ENCODE data around the gene SLC6A19.

The SLC6A19 gene

GRCh38 chr5:1211701-1212100 lies 10.3 kb downstream of the SLC6A19 start:
- DNase-seq: no peak

DNA sequence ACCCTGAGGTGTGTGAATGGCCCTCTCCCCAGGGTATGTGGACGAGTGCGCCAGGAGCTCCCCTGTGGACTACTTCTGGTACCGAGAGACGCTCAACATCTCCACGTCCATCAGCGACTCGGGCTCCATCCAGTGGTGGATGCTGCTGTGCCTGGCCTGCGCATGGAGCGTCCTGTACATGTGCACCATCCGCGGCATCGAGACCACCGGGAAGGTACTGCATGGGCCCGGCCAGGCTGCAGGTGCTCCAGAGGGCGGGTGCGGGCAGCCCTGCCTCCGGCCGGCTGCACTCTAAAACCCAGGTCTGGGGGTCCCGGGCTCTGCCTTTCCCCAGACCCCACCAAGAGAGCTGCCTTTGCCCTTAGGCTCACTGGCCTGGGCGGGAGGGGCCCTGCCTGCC lies 10.9 kb downstream of the SLC6A19 start:
- DNase-seq: no peak

- DNase-seq: no peak
Measured at GRCh38 chr5:1212881-1213280, 11.5 kb downstream of the SLC6A19 start.

- DNase-seq: no peak
Measured at GRCh38 chr5:1213508-1214162, 12.2 kb downstream of the SLC6A19 start.

DNA sequence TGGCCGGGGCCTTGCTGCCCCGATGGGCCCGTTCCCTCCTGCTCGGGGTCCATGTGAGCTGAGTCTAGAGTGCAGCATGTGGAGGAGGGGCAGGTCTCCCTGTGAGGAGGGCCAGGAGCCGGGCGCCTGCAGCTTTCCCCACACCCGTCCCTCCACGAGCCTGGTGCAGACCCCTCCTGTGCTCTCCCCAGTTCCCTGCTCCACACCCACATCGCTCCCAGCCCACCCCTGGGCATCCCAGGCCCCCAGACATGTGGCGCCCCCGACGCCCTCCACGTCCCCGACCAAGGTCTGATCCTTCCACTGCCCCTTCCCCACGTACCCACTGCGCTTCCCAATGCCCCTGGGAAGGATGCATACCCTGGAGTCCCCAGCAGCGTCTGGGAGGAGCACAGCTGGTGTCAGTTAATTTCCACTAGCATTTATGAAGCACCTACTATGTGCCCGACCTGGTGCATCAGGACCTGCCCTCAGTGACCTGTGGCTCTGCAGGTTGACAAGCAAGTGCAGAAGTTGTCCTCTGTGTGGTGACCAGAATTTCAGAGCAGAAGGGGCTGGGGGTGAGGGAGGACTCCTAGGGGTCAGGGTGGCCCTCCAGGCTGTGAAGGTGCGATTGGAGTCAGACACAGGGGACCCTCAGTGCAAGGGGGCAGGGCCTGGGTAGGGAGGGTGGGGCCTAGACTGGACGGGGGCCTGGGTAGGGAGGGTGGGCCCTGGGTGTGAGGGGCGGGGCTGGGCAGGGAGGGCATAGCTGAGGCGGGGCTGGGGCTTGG lies 13.0 kb downstream of the SLC6A19 start:
- DNase-seq: no peak

DNA sequence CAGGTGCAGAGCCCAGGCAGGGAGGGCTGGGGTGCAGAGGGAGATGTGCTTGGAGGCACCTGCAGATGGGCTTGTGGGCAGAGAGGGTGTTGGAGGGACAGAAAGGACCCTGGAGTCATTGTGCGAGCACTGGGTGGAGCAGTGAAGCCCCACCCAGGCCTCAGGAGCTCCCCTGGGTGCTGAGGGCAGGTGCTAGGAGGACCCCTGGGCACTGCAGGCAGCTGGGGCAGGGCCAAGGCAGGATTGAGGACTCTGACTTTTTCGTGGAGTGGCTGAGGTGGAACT lies 13.5 kb downstream of the SLC6A19 start:
- DNase-seq: no peak

DNA sequence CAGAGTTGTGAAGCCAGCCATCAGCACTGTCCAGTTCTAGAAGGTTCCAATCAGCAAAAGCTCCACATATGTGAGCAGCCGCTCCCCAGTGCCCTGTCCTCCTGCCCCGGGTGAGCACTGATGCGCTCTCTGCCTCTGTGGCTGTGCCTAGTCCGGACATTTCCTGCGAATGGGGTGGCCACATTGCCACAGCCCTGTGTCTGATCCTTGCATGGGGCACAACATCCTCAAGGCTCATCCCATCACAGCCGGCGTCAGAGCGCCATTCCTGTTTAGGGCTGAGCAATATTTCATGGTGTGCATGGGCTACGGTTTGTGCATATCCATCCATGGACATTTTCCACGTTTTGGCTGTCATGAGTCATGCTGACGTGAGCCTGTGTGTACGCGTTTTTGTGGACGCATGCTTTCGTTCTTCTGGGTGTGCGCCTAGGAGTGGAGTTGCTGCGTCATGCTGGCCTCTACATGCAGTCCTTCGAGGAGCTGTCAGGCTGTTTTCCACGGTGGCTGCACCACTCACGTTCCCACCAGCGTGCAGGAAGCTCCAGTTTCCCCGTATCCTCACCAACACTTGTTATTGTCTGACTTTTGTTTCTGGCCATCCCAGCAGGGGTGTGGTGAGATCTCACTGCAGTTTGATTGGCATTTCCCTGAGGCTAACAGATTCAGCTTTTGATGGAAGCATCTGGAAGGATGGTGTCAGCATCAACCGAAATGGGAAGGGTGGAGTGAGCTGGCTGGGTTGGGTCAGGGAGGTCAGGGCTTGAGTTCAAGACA lies 14.1 kb downstream of the SLC6A19 start:
- DNase-seq: no peak

DNA sequence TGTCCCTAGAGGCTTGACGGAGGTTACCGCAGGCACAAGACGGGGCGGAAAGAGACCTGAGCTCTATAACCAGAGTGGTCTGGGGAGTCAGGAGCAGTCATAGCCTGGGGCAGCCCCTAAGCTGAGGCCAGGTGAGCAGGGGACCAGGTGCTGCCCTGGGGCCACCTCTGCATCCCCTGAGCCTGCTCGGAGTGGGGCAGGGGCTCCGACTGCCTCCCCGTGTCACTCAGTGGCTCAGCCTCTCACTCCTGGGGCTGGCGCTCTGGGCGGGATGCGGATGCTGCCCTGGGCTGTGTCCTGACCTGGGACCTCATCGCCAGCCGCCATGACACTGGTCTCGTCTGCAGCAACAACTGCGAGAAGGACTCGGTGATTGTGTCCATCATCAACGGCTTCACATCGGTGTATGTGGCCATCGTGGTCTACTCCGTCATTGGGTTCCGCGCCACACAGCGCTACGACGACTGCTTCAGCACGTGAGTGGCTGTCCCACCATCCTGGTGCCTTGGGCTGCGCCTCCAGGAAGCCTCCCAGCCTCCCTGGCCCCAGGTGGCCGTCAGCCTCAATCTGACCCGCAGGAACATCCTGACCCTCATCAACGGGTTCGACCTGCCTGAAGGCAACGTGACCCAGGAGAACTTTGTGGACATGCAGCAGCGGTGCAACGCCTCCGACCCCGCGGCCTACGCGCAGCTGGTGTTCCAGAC lies 15.0 kb downstream of the SLC6A19 start:
- DNase-seq: no peak

GRCh38 chr5:1216918-1217295 lies 15.5 kb downstream of the SLC6A19 start:
- DNase-seq: no peak

GRCh38 chr5:1217596-1218206 lies 16.3 kb downstream of the SLC6A19 start:
- no peak for DNase-seq

DNA sequence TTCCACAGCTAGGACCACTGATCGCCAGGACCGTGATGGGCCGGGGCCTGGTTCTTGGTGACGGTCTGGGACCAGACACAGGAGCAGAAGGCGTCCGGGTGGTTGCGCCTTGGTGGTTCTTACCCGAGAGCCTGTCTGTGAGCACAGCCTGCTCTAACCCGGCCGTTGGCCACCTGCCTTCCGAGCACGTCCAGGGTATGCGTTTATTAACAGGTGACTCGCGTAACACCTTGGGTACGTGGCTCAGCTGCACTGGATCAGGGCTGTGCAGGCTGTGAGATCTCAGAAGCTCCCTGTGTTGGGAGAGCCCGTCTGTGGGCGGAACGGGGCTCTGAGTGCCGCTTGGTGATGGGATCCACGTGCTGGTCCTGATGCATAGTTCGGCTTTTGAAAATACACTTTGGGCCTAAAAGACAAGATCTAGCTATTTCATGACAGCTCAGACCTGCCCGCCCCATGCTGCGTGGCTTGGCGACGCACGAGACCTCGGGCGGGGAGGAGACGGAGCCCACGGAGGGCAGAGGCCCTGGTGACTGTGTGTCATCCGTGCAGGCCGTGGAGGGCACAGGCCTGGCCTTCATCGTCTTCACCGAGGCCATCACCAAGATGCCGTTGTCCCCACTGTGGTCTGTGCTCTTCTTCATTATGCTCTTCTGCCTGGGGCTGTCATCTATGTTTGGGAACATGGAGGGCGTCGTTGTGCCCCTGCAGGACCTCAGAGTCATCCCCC lies 17.1 kb downstream of the SLC6A19 start:
- DNase-seq: no peak

GRCh38 chr5:1219098-1219767 lies 17.8 kb downstream of the SLC6A19 start:
- no peak for DNase-seq

DNA sequence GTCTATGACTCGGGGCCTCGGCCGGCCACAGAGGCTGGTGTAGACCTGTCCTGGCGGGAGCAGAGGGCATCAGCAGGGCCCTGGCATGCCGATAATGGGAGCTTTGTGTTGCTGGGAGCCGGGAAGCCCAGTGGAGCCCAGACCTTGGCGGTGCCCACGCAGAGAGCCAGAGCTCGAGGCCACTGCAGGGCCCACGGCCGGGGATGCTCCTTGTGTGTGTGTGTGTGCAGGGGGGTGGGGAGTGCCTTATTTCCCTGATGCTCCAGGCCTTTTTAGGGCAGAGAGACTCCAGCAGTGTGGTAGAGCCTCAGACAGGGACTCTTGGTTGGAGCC lies 18.3 kb downstream of the SLC6A19 start:
- DNase-seq: no peak

DNA sequence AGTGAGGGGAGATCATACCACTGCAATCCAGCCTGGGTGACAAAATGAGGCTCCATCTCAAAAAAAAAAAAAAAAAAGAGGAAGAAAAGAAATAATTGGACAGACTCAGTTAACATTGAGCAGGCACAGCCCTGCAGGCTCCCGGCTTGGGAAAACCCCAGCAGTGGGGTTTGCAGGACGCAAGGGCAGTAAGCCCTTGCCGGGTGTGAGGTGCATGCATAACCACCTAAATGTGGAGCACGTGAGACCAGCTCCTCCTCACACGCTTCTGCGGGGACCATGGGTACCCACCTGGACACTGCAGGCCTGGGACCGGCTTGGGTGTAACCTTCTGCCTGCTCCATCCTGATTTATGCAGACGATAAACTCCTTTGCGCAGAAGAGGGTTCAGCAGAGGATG lies 19.0 kb downstream of the SLC6A19 start:
- no peak for DNase-seq

DNA sequence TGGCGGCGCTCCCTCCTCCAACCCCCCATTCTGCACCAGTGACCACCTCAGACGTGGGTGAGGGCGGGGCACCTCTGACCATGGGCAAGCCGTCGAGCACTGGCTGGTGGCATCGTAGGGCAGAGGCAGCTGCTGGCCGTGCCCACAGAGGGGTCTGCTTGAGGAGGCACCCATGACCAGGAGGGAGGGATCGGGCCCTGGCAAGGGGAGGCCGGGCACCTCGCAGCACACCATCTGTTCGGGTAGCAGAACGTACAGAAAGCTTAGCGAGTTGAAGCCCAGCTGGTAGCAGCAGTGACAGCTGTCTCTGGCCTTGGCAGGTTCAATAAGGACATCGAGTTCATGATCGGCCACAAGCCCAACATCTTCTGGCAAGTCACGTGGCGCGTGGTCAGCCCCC lies 19.4 kb downstream of the SLC6A19 start:
- no peak for DNase-seq

DNA sequence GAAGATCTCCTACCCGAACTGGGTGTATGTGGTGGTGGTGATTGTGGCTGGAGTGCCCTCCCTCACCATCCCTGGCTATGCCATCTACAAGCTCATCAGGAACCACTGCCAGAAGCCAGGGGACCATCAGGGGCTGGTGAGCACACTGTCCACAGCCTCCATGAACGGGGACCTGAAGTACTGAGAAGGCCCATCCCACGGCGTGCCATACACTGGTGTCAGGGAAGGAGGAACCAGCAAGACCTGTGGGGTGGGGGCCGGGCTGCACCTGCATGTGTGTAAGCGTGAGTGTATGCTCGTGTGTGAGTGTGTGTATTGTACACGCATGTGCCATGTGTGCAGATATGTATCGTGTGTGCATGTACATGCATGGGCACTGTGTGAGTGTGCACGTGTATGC lies 20.3 kb downstream of the SLC6A19 start:
- DNase-seq: no peak

DNA sequence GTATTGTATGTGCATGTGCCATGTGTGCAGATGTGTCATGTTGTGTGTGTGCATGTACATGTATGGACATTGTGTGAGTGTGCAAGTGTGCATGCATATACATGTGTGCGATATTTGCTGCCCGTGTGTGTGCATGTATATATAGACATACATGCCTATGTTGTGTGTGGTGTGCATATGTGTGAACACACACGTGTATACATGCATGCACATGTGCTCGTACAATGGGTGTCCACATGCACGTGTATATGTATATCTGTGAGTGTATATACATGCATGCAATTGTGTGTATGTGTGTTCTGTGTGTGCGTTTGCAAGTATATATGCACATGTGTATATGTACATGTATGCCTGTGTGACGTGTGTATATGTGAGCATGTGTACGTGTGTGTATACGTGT lies 20.8 kb downstream of the SLC6A19 start:
- no peak for DNase-seq

DNA sequence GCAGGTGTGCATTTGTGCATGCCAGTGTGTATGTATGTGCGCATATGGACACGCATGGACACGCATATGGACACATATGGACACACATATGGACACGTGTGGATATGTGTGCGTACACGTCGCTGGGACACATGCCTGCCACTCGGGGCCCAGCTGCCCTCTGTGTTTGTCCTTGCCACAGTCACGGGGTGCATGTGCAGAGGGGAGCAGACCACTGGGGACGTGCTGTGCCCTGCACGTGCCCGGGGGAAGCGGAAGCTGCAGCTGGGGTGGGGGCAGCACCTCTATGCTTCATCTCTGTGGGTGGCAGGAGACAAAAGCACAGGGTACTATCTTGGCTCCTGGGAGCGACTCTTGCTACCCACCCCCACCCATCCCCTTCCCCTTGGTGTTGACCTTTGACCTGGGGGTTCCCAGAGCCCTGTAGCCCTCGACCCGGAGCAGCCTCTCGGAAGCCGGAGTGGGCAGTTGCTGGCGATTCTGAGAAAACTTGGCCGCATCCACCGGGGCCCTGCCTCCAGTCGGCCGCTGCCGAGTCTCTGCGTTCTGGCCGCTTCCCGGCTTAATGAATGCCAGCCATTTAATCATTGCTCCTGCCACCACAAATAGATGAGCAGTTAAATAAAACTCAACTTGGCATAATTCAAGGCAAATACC lies 21.4 kb downstream of the SLC6A19 start:
- no peak for DNase-seq

DNA sequence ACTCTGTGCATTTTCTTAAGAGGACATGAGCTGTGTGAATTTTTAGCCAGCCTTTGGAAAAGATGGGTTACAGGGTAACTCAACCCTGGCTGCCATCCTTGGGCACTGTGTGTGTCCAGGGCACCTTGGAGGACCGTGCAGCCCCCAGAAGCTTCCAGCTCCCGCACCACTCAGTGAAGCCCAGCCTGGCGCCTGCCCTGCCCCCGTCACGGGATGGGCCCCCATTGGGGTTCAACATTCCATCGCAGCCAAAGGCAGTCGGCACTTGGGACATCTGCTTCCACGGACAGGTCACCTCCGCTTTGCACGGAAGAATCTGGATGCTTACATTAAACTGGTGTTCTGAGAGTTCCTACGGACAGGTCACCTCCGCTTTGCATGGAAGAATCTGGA lies 21.9 kb downstream of the SLC6A19 start:
- no peak for DNase-seq

- no peak for DNase-seq
Measured at GRCh38 chr5:1224631-1225030, 23.2 kb downstream of the SLC6A19 start.

DNA sequence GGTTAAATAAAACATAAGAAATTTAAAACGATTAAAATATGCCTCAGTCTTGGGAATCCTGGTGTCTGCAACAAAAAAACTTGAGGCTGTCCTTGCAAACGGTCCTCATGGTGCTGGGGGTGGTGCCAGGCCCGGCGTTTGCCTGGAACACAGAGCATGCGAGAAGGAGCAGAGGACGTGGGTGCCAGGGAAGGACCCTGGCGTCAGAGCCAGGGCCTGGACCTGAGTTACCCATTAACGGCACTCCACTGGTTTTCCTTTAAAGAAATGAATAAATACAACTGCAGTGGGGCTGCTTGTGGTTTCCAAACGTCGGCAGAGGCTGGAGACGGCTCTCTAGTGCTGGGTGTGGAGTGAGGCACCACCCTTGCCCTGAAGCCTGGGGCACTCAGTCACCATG lies 23.7 kb downstream of the SLC6A19 start, which contains the start of gene SLC6A18:
SLC6A18 (plus strand) TSS at position 301 of the 400 bp plus-strand sequence; CDS start at position 398, 97 bp downstream.
- no peak for DNase-seq
